IMR-90 (cell line): ENCODE results near the gene THEM5.

ENCODE experiments used
- BHLHE40 ChIP-seq: fragments of 150-350 bp; IDR thresholded peaks from 2 replicates; pipeline ENCODE4 v1.6.1; 2016; ENCODE audit warnings: mild to moderate bottlenecking, low read depth, low read length
- CEBPB ChIP-seq: IDR thresholded peaks from 2 replicates; pipeline ENCODE4 v1.6.1; 2012; ENCODE audit warnings: low read depth, low read length, improper control_type of control experiment
- CHD1 ChIP-seq: IDR thresholded peaks from 2 replicates; pipeline ENCODE4 v1.6.1; 2012; ENCODE audit warnings: low read depth, low read length, improper control_type of control experiment
- MAFK ChIP-seq: IDR thresholded peaks from 2 replicates; pipeline ENCODE4 v1.6.1; 2012; ENCODE audit warnings: low read depth, low read length, improper control_type of control experiment
- MAZ ChIP-seq: IDR thresholded peaks from 2 replicates; pipeline ENCODE4 v1.6.1; 2012; ENCODE audit warnings: low read depth, mild to moderate bottlenecking, low read length, improper control_type of control experiment, moderate library complexity, borderline replicate concordance
- MXI1 ChIP-seq: IDR thresholded peaks from 2 replicates; pipeline ENCODE4 v1.6.1; 2012; ENCODE audit warnings: low read depth, mild to moderate bottlenecking, low read length, moderate library complexity, borderline replicate concordance
- NFE2L2 ChIP-seq: fragments of 150-350 bp; IDR thresholded peaks from 2 replicates; pipeline ENCODE4 v1.6.1; 2016; ENCODE audit warnings: low read depth, mild to moderate bottlenecking, low read length
- POLR2A ChIP-seq: IDR thresholded peaks from 2 replicates; pipeline ENCODE4 v1.6.1; 2012; ENCODE audit warnings: mild to moderate bottlenecking, low read depth, low read length
- RAD21 ChIP-seq: IDR thresholded peaks from 2 replicates; pipeline ENCODE4 v1.6.1; 2012; ENCODE audit warnings: low read length, improper control_type of control experiment
- RCOR1 ChIP-seq: IDR thresholded peaks from 2 replicates; pipeline ENCODE4 v1.6.1; 2012; ENCODE audit warnings: mild to moderate bottlenecking, low read length, improper control_type of control experiment; ENCODE audit not compliant: insufficient replicate concordance
- RFX5 ChIP-seq: IDR thresholded peaks from 2 replicates; pipeline ENCODE4 v1.8.0; 2012; ENCODE audit warnings: low read depth, mild to moderate bottlenecking, low read length, moderate library complexity
- SMC3 ChIP-seq: fragments of 150-350 bp; IDR thresholded peaks from 2 replicates; pipeline ENCODE4 v1.6.1; 2016; ENCODE audit warnings: low read depth, mild to moderate bottlenecking, antibody characterized with exemption, low read length, moderate library complexity
- TF ChIP-seq, protein P1 (sequence below): conservative IDR thresholded peaks from 2 replicates; pipeline ENCODE4 v1.5.1; 2012; ENCODE audit warnings: mild to moderate bottlenecking, low read depth, low read length, improper control_type of control experiment
- TF ChIP-seq, protein P2 (sequence below): fragments of 150-350 bp; IDR thresholded peaks from 2 replicates; pipeline ENCODE4 v1.6.1; 2017; ENCODE audit warnings: mild to moderate bottlenecking, antibody characterized with exemption, low read length, low read depth

DNA sequence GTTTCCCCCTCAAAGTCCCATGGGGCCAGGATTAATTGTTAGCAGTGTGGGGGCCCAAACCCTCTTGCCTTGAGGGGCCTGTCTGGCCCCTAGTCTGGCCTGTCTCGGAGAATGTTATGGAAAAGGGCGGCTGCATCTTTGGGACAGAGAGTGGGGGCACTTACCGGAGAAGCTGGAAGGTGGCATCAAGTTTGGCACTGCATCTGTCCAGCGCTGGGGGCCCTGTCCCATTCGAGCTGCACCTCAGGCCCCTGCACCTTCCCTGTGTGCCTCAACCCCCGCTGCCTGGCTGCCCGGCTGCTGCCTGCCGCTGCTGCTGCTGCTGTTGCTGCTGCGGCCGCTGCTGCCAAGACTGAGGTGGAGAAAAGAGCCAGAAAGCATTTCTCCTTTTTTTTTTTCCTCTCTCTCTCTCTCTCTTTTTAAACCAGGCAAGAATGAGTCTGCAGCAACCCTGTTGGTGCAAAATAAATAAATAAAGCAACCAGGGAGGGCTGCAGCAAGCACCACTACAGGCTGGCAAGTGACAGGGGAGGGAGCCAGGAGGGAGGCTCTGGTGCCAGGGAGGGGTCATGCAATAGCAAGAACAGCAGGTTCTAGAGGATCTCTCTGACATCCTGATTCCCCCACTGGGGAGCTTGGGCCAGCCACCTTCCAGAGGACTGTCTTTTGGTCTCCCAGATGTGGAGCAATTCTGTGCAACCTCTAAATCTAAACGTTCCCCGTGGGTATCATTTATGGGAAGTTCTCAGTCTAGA lies 48.3 kb downstream of the THEM5 start, which contains the start of gene LINGO4:
- TF ChIP-seq, protein P1, sequence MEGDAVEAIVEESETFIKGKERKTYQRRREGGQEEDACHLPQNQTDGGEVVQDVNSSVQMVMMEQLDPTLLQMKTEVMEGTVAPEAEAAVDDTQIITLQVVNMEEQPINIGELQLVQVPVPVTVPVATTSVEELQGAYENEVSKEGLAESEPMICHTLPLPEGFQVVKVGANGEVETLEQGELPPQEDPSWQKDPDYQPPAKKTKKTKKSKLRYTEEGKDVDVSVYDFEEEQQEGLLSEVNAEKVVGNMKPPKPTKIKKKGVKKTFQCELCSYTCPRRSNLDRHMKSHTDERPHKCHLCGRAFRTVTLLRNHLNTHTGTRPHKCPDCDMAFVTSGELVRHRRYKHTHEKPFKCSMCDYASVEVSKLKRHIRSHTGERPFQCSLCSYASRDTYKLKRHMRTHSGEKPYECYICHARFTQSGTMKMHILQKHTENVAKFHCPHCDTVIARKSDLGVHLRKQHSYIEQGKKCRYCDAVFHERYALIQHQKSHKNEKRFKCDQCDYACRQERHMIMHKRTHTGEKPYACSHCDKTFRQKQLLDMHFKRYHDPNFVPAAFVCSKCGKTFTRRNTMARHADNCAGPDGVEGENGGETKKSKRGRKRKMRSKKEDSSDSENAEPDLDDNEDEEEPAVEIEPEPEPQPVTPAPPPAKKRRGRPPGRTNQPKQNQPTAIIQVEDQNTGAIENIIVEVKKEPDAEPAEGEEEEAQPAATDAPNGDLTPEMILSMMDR = no peak
- TF ChIP-seq CEBPB (no peak), MAFK (no peak), RAD21 (no peak), POLR2A (no peak), NFE2L2 (no peak), SMC3 (no peak), RFX5 (no peak), RCOR1 (no peak), MAZ (no peak), CHD1 (no peak), BHLHE40 (no peak), MXI1 (no peak)
- TF ChIP-seq, protein P2, sequence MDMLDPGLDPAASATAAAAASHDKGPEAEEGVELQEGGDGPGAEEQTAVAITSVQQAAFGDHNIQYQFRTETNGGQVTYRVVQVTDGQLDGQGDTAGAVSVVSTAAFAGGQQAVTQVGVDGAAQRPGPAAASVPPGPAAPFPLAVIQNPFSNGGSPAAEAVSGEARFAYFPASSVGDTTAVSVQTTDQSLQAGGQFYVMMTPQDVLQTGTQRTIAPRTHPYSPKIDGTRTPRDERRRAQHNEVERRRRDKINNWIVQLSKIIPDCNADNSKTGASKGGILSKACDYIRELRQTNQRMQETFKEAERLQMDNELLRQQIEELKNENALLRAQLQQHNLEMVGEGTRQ = no peak
